ENCODE measurements around the gene BARHL1. TPM values are rescaled to one million over a fixed set of nuclear protein-coding genes. Genes with fewer than 3 reads are reported as not detected.

The BARHL1 gene
- total and polyA plus RNA-seq, 2 donors (not counting 3 experiments of a cell fraction or from before 2014, with no cell fraction given) = not detected

DNA sequence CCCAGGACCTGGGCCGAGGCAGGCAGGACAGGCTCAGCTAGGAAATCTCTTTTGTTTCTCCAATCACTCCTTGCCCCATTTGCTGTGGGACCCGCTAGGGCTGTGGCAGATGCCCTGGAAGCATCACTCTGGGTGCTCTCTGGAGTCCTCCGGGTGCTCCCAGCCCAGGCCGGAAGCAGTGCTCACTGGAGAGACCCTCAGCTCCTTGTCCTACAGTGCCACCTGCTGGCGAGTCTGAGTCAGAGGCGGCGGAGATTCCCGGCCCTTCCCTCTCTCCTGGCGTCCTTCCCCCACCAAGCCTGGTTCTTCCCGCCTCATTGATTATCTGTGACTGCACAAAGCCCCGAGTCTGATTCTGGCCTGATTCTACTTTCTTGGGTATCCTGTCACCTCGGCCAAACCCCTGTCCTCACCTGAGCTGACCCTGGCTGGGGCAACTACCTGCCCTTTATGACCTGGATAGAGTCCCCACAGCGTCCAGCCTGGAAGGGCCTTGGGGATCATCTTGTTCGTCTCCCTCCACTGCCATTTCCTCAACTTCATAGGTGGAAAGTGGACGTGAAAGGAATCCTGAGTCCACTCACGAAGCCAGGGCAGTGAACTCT, 7.3 kb upstream of the BARHL1 start:
- Histone ChIP-seq H2AFZ (ENCODE audit: low read depth, low read length) (no peak overlapping the region), H3K79me2 (ENCODE audit: control insufficient read depth, insufficient read depth, low read length) (no peaks in the 10 kb centered on the region), H3K27ac (ENCODE audit: insufficient read depth, low read depth, low read length) (no peak overlapping the region), H3K9ac (replicated peaks; ENCODE audit: extremely low read depth, insufficient read depth, low read length) (no peak overlapping the region), H4K20me1 (replicated peaks; ENCODE audit: control insufficient read depth, extremely low read depth, insufficient read depth, low read length) (no peaks in the 10 kb centered on the region), H3K9me1 (replicated peaks; ENCODE audit: control insufficient read depth, extremely low read depth, insufficient read depth, low read length) (no peaks in the 10 kb centered on the region), H3K36me3 (ENCODE audit: control insufficient read depth in 2 of 2, extremely low read depth in 1 of 2, insufficient read depth in 2 of 2, low read length in 2 of 2) (no peaks in the 10 kb centered on the region), H3K4me1 (ENCODE audit: control insufficient read depth, extremely low read depth, insufficient read depth, low read length) (no peaks in the 10 kb centered on the region), H3K4me2 (ENCODE audit: insufficient read depth, low read length) (no peak overlapping the region), H3K27me3 (ENCODE audit: control insufficient read depth in 2 of 2, insufficient read depth in 2 of 2, low read length in 2 of 2) (peaks cover 37 to 40% of the 10 kb centered on the region in 2 experiments), H3K9me3 (replicated peaks; ENCODE audit: control insufficient read depth, insufficient read depth, low read length) (no peaks in the 10 kb centered on the region), H3K4me3 (replicated peaks in 1 of 3; ENCODE audit: insufficient read depth in 1 of 3, low read depth in 1 of 3, low read length in 3 of 3) (no peak overlapping the region)
- dilution Hi-C loops (cut with MboI; ENCODE audit: extremely low pct_ligation_motif_present, low sequenced_read_pairs) (no loop called here), intact Hi-C loops (cut with micrococcal nuclease) (loop anchor here (1.0 kb wide), 3 partner anchors 29 to 163 kb away; no protein-coding TSS in a partner anchor)
- POLR2A ChIA-PET = no interaction called here
- CTCF ChIA-PET = interaction anchor here (0.7 to 7.7 kb wide), 11 partner anchors 10 to 405 kb away, joined by 3 to 169 read pairs (median 5); partner anchors contain the start of gene CFAP77
- DNase-seq (ENCODE audit: low read depth, low spot score) (peak; percentile 58), FAIRE-seq (peak; percentile 67)
- BruUV-seq (replicated peaks) = no TSS peak
- TF ChIP-seq, protein P1, sequence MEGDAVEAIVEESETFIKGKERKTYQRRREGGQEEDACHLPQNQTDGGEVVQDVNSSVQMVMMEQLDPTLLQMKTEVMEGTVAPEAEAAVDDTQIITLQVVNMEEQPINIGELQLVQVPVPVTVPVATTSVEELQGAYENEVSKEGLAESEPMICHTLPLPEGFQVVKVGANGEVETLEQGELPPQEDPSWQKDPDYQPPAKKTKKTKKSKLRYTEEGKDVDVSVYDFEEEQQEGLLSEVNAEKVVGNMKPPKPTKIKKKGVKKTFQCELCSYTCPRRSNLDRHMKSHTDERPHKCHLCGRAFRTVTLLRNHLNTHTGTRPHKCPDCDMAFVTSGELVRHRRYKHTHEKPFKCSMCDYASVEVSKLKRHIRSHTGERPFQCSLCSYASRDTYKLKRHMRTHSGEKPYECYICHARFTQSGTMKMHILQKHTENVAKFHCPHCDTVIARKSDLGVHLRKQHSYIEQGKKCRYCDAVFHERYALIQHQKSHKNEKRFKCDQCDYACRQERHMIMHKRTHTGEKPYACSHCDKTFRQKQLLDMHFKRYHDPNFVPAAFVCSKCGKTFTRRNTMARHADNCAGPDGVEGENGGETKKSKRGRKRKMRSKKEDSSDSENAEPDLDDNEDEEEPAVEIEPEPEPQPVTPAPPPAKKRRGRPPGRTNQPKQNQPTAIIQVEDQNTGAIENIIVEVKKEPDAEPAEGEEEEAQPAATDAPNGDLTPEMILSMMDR (IDR thresholded peaks at IDR 0.05; ENCODE audit: extremely low read depth in 1 of 2, insufficient read depth in 1 of 2, low read depth in 1 of 2, low read length in 2 of 2) = peak; percentile 62 to 89
- TF ChIP-seq MAX (IDR thresholded peaks at IDR 0.05; ENCODE audit: insufficient read depth, insufficient read length) = no peak

DNA sequence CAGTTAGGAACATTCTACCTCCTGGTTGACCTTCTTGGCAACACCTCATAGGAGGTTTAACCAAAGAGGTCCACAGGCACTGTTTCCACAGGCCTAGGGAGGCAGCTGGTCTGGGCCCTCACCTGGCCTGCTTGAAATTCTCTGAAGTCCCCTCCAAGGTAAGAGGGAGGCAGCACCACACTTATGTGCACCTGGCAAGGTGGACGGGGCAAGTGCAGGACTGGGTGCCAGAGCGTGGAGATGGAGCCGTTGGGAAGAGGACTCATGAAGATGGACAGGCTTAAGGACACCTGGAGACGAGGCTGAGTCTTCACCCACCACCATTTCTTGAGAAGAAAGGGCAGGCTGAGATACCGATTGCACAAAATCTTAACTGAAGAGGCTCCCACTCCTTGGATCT, 6.6 kb upstream of the BARHL1 start:
- Histone ChIP-seq H3K4me1 (ENCODE audit: control insufficient read depth, extremely low read depth, insufficient read depth, low read length) (no peaks in the 10 kb centered on the region), H3K9me1 (replicated peaks; ENCODE audit: control insufficient read depth, extremely low read depth, insufficient read depth, low read length) (no peaks in the 10 kb centered on the region), H3K36me3 (ENCODE audit: control insufficient read depth in 2 of 2, extremely low read depth in 1 of 2, insufficient read depth in 2 of 2, low read length in 2 of 2) (no peaks in the 10 kb centered on the region), H3K79me2 (ENCODE audit: control insufficient read depth, insufficient read depth, low read length) (no peaks in the 10 kb centered on the region), H3K27me3 (ENCODE audit: control insufficient read depth in 2 of 2, insufficient read depth in 2 of 2, low read length in 2 of 2) (peaks cover 38 to 47% of the 10 kb centered on the region in 2 experiments), H3K4me3 (replicated peaks in 1 of 3; ENCODE audit: insufficient read depth in 1 of 3, low read depth in 1 of 3, low read length in 3 of 3) (no peak overlapping the region), H3K9ac (replicated peaks; ENCODE audit: extremely low read depth, insufficient read depth, low read length) (no peak overlapping the region), H3K4me2 (ENCODE audit: insufficient read depth, low read length) (no peak overlapping the region), H2AFZ (ENCODE audit: low read depth, low read length) (no peak overlapping the region), H4K20me1 (replicated peaks; ENCODE audit: control insufficient read depth, extremely low read depth, insufficient read depth, low read length) (no peaks in the 10 kb centered on the region), H3K27ac (ENCODE audit: insufficient read depth, low read depth, low read length) (no peak overlapping the region), H3K9me3 (replicated peaks; ENCODE audit: control insufficient read depth, insufficient read depth, low read length) (no peaks in the 10 kb centered on the region)
- dilution Hi-C loops (cut with MboI; ENCODE audit: extremely low pct_ligation_motif_present, low sequenced_read_pairs) (no loop called here), intact Hi-C loops (cut with micrococcal nuclease) (loop anchor here (1.0 kb wide), 3 partner anchors 30 to 164 kb away; no protein-coding TSS in a partner anchor)
- ChIA-PET CTCF (interaction anchor here (4.7 to 7.7 kb wide), 2 partner anchors 68 to 164 kb away, joined by 32 to 169 read pairs; no protein-coding TSS in a partner anchor), POLR2A (no interaction called here)
- BruUV-seq (replicated peaks) = no TSS peak
- no peak for TF ChIP-seq MAX (IDR thresholded peaks at IDR 0.05; ENCODE audit: insufficient read depth, insufficient read length)
- DNase-seq (ENCODE audit: low read depth, low spot score) = no peak
- no peak for FAIRE-seq

All from endothelial cell of umbilical vein (primary cell).